ENCODE results near the gene ZNF639. TPM values are rescaled to one million over a fixed set of nuclear protein-coding genes. Genes with fewer than 3 reads are reported as not detected.
A peak's percentile ranks its signal among the peaks of the same experiment; 100 is the strongest.

ZNF639 gene
- total and polyA plus RNA-seq, 9 of the 15 experiments (the other 6 are each of a cell fraction or from before 2014, with no cell fraction given) = 17.6 to 88.1 (median 53.7) TPM

DNA sequence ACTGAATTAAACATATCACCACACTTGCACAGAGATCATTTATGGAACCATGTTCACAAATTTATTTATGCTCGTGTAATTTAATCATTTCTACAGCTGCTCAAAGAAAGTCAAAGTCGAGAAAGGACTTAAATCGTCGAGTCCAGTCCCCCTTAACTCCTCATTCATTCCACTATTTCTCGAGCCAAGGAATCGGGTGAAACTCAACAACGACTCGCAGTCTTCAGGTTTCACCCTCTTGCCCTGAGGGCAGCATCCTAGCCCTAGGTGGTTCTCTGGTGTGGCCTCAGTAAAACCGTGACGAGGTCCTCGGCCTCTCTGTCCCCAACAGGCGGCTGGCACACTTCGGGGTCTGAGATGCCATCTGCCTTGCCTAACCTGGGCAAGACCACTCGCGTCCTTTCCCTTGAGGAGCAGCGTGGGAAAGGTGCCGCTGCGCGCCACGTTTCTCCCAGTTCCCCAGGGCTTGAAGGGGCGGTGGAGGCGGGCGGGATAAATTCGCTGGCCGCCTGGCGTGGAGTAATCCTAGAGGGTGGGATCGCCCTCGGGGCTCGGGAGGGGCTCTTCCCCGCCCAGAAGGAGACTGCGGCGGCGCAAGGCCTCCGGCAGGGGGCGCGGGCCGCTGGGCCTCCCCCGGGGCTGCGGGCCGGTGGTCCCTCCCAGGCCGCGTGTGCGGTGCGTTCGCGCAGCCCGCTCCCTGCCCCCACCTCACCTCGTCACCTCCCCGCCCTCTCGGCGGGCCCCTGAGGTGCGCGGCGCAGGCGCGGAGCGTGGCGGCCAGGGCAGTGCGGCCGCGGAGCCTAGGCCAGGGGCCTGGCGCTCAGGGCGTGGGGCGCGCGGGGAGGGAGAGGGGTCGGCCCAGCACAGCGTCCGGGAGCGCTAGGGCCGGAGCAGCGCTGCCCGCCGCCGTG, at the start of gene ZNF639 (continued):
- TF ChIP-seq MYC (IDR thresholded peaks at IDR 0.05; ENCODE audit: low read depth, low read length) = peak; percentile 93
- TF ChIP-seq MYC (CRISPR knock-in tag; IDR thresholded peaks at IDR 0.05; ENCODE audit: borderline replicate concordance, low read depth) = peak; percentile 68; the same call in 1 of the 2 replicates
- peak; percentile 29; the same call in 1 of the 2 replicates for TF ChIP-seq MBD2 (IDR thresholded peaks at IDR 0.05; ENCODE audit: borderline replicate concordance, low read depth)
- TF ChIP-seq, protein P1, sequence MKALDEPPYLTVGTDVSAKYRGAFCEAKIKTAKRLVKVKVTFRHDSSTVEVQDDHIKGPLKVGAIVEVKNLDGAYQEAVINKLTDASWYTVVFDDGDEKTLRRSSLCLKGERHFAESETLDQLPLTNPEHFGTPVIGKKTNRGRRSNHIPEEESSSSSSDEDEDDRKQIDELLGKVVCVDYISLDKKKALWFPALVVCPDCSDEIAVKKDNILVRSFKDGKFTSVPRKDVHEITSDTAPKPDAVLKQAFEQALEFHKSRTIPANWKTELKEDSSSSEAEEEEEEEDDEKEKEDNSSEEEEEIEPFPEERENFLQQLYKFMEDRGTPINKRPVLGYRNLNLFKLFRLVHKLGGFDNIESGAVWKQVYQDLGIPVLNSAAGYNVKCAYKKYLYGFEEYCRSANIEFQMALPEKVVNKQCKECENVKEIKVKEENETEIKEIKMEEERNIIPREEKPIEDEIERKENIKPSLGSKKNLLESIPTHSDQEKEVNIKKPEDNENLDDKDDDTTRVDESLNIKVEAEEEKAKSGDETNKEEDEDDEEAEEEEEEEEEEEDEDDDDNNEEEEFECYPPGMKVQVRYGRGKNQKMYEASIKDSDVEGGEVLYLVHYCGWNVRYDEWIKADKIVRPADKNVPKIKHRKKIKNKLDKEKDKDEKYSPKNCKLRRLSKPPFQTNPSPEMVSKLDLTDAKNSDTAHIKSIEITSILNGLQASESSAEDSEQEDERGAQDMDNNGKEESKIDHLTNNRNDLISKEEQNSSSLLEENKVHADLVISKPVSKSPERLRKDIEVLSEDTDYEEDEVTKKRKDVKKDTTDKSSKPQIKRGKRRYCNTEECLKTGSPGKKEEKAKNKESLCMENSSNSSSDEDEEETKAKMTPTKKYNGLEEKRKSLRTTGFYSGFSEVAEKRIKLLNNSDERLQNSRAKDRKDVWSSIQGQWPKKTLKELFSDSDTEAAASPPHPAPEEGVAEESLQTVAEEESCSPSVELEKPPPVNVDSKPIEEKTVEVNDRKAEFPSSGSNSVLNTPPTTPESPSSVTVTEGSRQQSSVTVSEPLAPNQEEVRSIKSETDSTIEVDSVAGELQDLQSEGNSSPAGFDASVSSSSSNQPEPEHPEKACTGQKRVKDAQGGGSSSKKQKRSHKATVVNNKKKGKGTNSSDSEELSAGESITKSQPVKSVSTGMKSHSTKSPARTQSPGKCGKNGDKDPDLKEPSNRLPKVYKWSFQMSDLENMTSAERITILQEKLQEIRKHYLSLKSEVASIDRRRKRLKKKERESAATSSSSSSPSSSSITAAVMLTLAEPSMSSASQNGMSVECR (CRISPR knock-in tag; IDR thresholded peaks at IDR 0.05) = peak; percentile 61
- peak; percentile 48 for TF ChIP-seq ZNF263 (CRISPR knock-in tag; IDR thresholded peaks at IDR 0.05; ENCODE audit: borderline replicate concordance)
- TF ChIP-seq SIN3B (IDR thresholded peaks at IDR 0.05; ENCODE audit: low read depth) = peak; percentile 57
- TF ChIP-seq, protein P2, sequence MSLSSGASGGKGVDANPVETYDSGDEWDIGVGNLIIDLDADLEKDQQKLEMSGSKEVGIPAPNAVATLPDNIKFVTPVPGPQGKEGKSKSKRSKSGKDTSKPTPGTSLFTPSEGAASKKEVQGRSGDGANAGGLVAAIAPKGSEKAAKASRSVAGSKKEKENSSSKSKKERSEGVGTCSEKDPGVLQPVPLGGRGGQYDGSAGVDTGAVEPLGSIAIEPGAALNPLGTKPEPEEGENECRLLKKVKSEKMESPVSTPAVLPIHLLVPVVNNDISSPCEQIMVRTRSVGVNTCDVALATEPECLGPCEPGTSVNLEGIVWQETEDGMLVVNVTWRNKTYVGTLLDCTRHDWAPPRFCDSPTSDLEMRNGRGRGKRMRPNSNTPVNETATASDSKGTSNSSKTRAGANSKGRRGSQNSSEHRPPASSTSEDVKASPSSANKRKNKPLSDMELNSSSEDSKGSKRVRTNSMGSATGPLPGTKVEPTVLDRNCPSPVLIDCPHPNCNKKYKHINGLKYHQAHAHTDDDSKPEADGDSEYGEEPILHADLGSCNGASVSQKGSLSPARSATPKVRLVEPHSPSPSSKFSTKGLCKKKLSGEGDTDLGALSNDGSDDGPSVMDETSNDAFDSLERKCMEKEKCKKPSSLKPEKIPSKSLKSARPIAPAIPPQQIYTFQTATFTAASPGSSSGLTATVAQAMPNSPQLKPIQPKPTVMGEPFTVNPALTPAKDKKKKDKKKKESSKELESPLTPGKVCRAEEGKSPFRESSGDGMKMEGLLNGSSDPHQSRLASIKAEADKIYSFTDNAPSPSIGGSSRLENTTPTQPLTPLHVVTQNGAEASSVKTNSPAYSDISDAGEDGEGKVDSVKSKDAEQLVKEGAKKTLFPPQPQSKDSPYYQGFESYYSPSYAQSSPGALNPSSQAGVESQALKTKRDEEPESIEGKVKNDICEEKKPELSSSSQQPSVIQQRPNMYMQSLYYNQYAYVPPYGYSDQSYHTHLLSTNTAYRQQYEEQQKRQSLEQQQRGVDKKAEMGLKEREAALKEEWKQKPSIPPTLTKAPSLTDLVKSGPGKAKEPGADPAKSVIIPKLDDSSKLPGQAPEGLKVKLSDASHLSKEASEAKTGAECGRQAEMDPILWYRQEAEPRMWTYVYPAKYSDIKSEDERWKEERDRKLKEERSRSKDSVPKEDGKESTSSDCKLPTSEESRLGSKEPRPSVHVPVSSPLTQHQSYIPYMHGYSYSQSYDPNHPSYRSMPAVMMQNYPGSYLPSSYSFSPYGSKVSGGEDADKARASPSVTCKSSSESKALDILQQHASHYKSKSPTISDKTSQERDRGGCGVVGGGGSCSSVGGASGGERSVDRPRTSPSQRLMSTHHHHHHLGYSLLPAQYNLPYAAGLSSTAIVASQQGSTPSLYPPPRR (CRISPR knock-in tag; IDR thresholded peaks at IDR 0.05; ENCODE audit: borderline replicate concordance) = peak; percentile 88
- TF ChIP-seq RB1 (IDR thresholded peaks at IDR 0.05; ENCODE audit: low read depth) = peak; percentile 86
- TF ChIP-seq, protein P3, sequence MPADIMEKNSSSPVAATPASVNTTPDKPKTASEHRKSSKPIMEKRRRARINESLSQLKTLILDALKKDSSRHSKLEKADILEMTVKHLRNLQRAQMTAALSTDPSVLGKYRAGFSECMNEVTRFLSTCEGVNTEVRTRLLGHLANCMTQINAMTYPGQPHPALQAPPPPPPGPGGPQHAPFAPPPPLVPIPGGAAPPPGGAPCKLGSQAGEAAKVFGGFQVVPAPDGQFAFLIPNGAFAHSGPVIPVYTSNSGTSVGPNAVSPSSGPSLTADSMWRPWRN (IDR thresholded peaks at IDR 0.05; ENCODE audit: low read depth) = no peak

Data from K562 (cell line).